Parathyroid adenoma (tissue), 2 donors: ENCODE data around the gene TMEM54.

Experiments used
- H2AFZ ChIP-seq: fragments of 300-600 bp; sonication (generic); one replicate; pipeline ENCODE4 v1.7.0; 2017; ENCODE audit warnings: antibody characterized with exemption, mild to moderate bottlenecking
- H3K27ac ChIP-seq: fragments of 300-600 bp; sonication (generic); one replicate; pipeline ENCODE4 v1.7.0; 2017
- H3K27me3 ChIP-seq: fragments of 300-600 bp; sonication (generic); one replicate; pipeline ENCODE4 v1.7.0; 2017; ENCODE audit warnings: low read length; ENCODE audit not compliant: control insufficient read depth, insufficient read depth
- H3K36me3 ChIP-seq: fragments of 300-600 bp; sonication (generic); one replicate; pipeline ENCODE4 v1.7.0; 2017; ENCODE audit warnings: low read length; ENCODE audit not compliant: control insufficient read depth, insufficient read depth
- H3K4me1 ChIP-seq: fragments of 300-600 bp; sonication (generic); one replicate; pipeline ENCODE4 v1.7.0; 2017; ENCODE audit warnings: control low read depth
- H3K4me2 ChIP-seq: fragments of 300-600 bp; sonication (generic); one replicate; pipeline ENCODE4 v1.7.0; 2017; ENCODE audit warnings: low read length
- H3K4me3 ChIP-seq: fragments of 300-600 bp; sonication (generic); one replicate; pipeline ENCODE4 v1.7.0; 2017; ENCODE audit warnings: low read depth, low read length
- H3K79me2 ChIP-seq: fragments of 300-600 bp; sonication (generic); one replicate; pipeline ENCODE4 v1.7.0; 2017; ENCODE audit warnings: control low read depth
- H3K9ac ChIP-seq: fragments of 300-600 bp; sonication (generic); one replicate; pipeline ENCODE4 v1.7.0; 2017; ENCODE audit warnings: mild to moderate bottlenecking
- H3K9me3 ChIP-seq: fragments of 300-600 bp; sonication (generic); one replicate; pipeline ENCODE4 v1.7.0; 2017; ENCODE audit warnings: low read length; ENCODE audit not compliant: control insufficient read depth
- TF ChIP-seq, protein P1 (sequence below): fragments of 300-600 bp; sonication (generic); IDR thresholded peaks from one replicate; pipeline ENCODE4 v1.7.0; 2017; ENCODE audit warnings: antibody characterized with exemption, mild to moderate bottlenecking
- donor health status: primary hyperparathyroidism.

TMEM54 gene

DNA sequence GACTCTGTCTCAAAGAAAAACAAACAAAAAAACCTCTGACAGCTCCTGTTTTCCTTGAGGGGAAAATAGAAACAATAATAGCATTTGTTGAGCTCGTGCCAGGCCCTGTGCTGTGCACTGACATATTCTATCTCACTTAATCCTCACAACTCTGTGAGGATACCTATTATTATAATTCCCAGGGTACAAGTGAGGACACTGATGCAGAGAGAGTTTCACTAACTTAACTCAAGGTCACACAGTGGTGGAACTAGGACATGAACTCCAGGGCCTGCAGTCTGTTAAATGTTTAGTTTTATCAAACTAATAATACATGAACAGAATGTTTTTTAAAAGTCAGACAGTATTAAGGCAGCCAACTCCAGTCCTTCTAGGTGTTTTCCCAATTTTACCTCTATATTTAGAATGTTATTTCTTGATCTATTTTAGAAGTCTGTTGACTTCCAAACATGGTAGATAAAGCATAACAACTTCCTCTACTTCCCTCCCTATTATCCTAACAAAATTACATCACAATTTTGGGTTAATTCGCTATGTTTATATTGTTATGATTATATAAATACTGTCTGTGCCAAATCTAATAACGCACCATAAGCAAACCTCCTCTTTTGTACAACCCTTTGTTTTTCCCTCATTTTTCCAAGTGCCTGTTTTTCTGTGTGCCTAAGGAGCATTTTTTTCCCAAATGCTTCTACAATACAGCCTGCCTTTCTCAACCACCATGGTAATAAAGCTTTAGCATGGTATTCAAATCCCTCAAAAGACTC, 35.4 kb downstream of the TMEM54 start:
- Histone ChIP-seq H3K9ac (no peak overlapping the region), H3K36me3 (no peaks in the 10 kb centered on the region), H3K9me3 (no peaks in the 10 kb centered on the region), H3K79me2 (no peaks in the 10 kb centered on the region), H3K4me1 (peaks cover 5% of the 10 kb centered on the region), H3K4me3 (no peak overlapping the region), H3K27ac (no peak overlapping the region), H3K27me3 (no peaks in the 10 kb centered on the region), H3K4me2 (no peak overlapping the region), H2AFZ (no peak overlapping the region)
- TF ChIP-seq, protein P1, sequence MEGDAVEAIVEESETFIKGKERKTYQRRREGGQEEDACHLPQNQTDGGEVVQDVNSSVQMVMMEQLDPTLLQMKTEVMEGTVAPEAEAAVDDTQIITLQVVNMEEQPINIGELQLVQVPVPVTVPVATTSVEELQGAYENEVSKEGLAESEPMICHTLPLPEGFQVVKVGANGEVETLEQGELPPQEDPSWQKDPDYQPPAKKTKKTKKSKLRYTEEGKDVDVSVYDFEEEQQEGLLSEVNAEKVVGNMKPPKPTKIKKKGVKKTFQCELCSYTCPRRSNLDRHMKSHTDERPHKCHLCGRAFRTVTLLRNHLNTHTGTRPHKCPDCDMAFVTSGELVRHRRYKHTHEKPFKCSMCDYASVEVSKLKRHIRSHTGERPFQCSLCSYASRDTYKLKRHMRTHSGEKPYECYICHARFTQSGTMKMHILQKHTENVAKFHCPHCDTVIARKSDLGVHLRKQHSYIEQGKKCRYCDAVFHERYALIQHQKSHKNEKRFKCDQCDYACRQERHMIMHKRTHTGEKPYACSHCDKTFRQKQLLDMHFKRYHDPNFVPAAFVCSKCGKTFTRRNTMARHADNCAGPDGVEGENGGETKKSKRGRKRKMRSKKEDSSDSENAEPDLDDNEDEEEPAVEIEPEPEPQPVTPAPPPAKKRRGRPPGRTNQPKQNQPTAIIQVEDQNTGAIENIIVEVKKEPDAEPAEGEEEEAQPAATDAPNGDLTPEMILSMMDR = no peak

DNA sequence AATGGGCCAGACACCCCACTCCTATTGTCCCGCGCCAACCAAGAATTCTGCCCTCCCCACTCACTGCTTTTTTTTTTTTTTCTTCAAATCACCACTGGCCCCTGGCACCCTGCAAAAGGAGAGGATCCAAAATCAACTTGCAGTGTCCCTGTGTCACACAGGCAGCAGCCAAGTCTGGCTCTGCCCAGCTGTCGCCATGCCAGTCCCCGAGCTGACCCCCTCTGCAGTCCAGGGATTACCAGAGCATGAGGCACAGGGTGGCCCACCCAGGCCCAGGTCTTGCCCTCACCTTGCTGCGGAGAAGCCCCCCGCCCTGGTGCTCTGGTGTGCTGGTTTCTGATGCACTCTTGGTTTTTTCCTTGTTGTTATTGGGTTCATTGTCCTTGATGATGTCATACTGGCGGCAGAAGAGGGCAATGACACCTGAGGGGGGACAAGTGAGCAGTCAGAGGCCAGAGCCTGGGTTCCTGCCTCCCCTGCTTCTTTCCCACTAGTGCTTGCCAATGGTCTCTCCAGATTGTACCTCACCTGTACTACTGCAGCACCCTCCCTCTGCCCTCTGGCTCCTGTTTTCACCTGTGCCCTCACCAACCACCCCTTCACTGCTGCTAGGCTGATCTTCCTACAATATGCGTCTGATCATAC, 36.7 kb downstream of the TMEM54 start:
- peaks cover 5% of the 10 kb centered on the region for H3K4me1 ChIP-seq
- no peak overlapping the region for H3K4me3 ChIP-seq
- H3K9me3 ChIP-seq = no peaks in the 10 kb centered on the region
- no peaks in the 10 kb centered on the region for H3K36me3 ChIP-seq
- no peak overlapping the region for H2AFZ ChIP-seq
- no peak overlapping the region for H3K9ac ChIP-seq
- H3K4me2 ChIP-seq = no peak overlapping the region
- TF ChIP-seq, protein P1 = no peak
- H3K27me3 ChIP-seq = no peaks in the 10 kb centered on the region
- H3K79me2 ChIP-seq = no peaks in the 10 kb centered on the region
- no peak overlapping the region for H3K27ac ChIP-seq

DNA sequence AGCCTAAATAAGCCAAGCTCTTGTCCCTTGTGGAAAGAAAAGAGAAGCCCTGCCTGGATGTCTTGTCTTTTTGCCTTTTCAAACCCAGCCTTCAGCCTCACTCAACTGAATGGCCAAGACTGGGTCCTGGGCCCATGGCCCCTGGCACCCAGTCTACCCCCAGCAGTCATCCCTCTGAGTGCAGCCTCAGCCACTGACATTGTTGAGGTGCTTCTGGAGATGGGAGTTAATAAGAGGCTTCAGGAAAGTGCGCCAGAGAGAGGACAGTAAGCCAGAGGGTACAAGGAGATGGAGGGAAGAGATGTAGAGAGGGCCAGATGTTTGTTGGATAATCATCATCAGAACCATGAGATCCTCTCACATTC, 37.3 kb downstream of the TMEM54 start:
- H3K27me3 ChIP-seq = no peaks in the 10 kb centered on the region
- H3K4me2 ChIP-seq = no peak overlapping the region
- H3K79me2 ChIP-seq = no peaks in the 10 kb centered on the region
- no peaks in the 10 kb centered on the region for H3K9me3 ChIP-seq
- H3K4me1 ChIP-seq = peaks cover 5% of the 10 kb centered on the region
- no peak overlapping the region for H3K4me3 ChIP-seq
- H2AFZ ChIP-seq = no peak overlapping the region
- H3K36me3 ChIP-seq = no peaks in the 10 kb centered on the region
- TF ChIP-seq, protein P1 = no peak
- H3K27ac ChIP-seq = no peak overlapping the region
- no peak overlapping the region for H3K9ac ChIP-seq

- Histone ChIP-seq H3K27me3 (no peaks in the 10 kb centered on the region), H2AFZ (no peak overlapping the region), H3K9ac (no peak overlapping the region), H3K4me2 (no peak overlapping the region), H3K4me3 (no peak overlapping the region), H3K36me3 (no peaks in the 10 kb centered on the region), H3K79me2 (no peaks in the 10 kb centered on the region), H3K27ac (no peak overlapping the region), H3K9me3 (no peaks in the 10 kb centered on the region), H3K4me1 (peaks cover 5% of the 10 kb centered on the region)
- TF ChIP-seq, protein P1 = no peak
Observed at GRCh38 chr1:32863218-32863880, 37.8 kb downstream of the TMEM54 start.
